Activated CD8-positive, alpha-beta T cell treated with anti-CD3 and anti-CD28 coated beads for 36 hours (primary cell): Measurements from ENCODE around the gene BCL2L1. TPM values are rescaled to one million over a fixed set of nuclear protein-coding genes. Genes with fewer than 3 reads are reported as not detected.
A peak's percentile ranks its signal among the peaks of the same experiment; 100 is the strongest.

Source experiments
- ATAC-seq: fragments of 200-7000 bp; cut with Tn5 transposase; one replicate; pipeline ENCODE4 v1.10.0; 2021; ENCODE audit warnings: mild to moderate bottlenecking, moderate library complexity
- CTCF ChIA-PET: fragments of 350-600 bp; sonication (Branson Sonifier 250); formaldehyde crosslinking; loops from one replicate; lab custom pipeline; 2021; ENCODE audit warnings: antibody characterized with exemption; lab: Charles Lee
- POLR2A ChIA-PET: fragments of 350-600 bp; sonication (Branson Sonifier 250); formaldehyde crosslinking; loops from one replicate; lab custom pipeline; 2021; ENCODE audit warnings: antibody characterized with exemption; lab: Charles Lee
- DNase-seq: peaks from one replicate; pipeline ENCODE4 v3.0.0-alpha.2; 2020
- H3K27ac Mint-ChIP-seq: one replicate; pipeline ENCODE4 v1.8.0; 2021; ENCODE audit warnings: mild to moderate bottlenecking, mixed read lengths
- H3K27me3 Mint-ChIP-seq: one replicate; pipeline ENCODE4 v1.8.0; 2021; ENCODE audit warnings: mixed read lengths
- H3K36me3 Mint-ChIP-seq: one replicate; pipeline ENCODE4 v1.8.0; 2021; ENCODE audit warnings: low read depth, mixed read lengths
- H3K4me1 Mint-ChIP-seq: one replicate; pipeline ENCODE4 v1.8.0; 2021; ENCODE audit warnings: low read depth, mixed read lengths
- H3K4me3 Mint-ChIP-seq: one replicate; pipeline ENCODE4 v1.8.0; 2021; ENCODE audit warnings: mild to moderate bottlenecking, moderate library complexity, mixed read lengths
- H3K9me3 Mint-ChIP-seq: one replicate; pipeline ENCODE4 v1.8.0; 2021; ENCODE audit warnings: mixed read lengths
- intact Hi-C: fragments of 100-400 bp; cut with micrococcal nuclease; formaldehyde crosslinking; loops from one replicate; pipeline ENCODE4 v1.10.0; 2022
- total RNA-seq, 2 experiments: library from RNA; stranded (reverse); gene quantifications; one replicate each; pipeline ENCODE4 v1.2.3, GENCODE V29; 2021
- TF ChIP-seq, protein P1 (sequence below): fragments of 200-600 bp; IDR thresholded peaks from one replicate; pipeline ENCODE4 v1.8.0; 2022; ENCODE audit warnings: antibody characterized with exemption, mild to moderate bottlenecking

BCL2L1 gene
- total RNA-seq, 2 experiments from 2014 or later = 182 TPM

DNA sequence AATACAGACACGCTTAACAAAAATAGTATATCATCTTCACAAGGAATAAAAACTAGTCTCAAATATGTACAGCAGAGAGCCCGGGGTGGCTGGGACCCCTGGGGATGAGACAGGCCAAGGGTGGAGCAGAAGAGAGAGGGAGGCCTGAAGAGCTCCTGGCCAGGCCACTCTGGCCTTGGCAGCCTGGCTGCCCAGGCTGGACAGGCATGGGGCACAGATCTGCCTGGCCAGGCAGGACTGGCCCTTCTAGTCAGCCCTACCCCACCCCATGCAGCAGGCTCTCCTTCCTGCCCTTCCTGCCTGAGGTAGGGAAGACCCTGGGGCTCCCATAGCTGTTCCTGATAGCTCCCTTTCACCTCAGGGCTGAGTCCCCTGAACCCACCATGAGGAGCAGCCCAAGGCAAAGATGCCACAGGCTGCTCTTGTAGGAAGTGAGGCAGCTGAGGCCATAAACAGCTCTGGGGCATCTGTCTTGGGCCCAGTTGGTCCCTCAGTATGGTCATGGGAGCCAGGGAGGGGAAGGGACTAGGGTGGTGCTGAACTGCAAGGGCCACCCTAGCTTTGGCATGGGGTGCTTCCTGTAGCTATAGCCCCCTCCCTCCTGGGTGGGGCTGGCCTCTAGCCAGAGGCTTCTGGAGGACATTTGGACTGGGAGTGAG lies 57.8 kb downstream of the BCL2L1 start:
- Mint-ChIP-seq H3K4me3 (no peak overlapping the region), H3K27me3 (no peaks in the 10 kb centered on the region), H3K27ac (peak overlapping the region; percentile 79), H3K36me3 (peaks cover 65% of the 10 kb centered on the region), H3K9me3 (no peaks in the 10 kb centered on the region), H3K4me1 (peaks cover 79% of the 10 kb centered on the region)
- TF ChIP-seq, protein P1, sequence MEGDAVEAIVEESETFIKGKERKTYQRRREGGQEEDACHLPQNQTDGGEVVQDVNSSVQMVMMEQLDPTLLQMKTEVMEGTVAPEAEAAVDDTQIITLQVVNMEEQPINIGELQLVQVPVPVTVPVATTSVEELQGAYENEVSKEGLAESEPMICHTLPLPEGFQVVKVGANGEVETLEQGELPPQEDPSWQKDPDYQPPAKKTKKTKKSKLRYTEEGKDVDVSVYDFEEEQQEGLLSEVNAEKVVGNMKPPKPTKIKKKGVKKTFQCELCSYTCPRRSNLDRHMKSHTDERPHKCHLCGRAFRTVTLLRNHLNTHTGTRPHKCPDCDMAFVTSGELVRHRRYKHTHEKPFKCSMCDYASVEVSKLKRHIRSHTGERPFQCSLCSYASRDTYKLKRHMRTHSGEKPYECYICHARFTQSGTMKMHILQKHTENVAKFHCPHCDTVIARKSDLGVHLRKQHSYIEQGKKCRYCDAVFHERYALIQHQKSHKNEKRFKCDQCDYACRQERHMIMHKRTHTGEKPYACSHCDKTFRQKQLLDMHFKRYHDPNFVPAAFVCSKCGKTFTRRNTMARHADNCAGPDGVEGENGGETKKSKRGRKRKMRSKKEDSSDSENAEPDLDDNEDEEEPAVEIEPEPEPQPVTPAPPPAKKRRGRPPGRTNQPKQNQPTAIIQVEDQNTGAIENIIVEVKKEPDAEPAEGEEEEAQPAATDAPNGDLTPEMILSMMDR = no peak
- no peak for DNase-seq
- intact Hi-C loops = no loop called here
- CTCF ChIA-PET = interaction anchor here (1.0 to 10.1 kb wide), 6 partner anchors 13 to 105 kb away, joined by 3 to 333 read pairs (median 4); partner anchors contain the start of gene BCL2L1
- ATAC-seq = no peak
- POLR2A ChIA-PET = interaction anchor here (0.9 to 6.0 kb wide), 7 partner anchors 10 to 58 kb away, joined by 3 to 56 read pairs (median 5); partner anchors contain the start of gene BCL2L1

DNA sequence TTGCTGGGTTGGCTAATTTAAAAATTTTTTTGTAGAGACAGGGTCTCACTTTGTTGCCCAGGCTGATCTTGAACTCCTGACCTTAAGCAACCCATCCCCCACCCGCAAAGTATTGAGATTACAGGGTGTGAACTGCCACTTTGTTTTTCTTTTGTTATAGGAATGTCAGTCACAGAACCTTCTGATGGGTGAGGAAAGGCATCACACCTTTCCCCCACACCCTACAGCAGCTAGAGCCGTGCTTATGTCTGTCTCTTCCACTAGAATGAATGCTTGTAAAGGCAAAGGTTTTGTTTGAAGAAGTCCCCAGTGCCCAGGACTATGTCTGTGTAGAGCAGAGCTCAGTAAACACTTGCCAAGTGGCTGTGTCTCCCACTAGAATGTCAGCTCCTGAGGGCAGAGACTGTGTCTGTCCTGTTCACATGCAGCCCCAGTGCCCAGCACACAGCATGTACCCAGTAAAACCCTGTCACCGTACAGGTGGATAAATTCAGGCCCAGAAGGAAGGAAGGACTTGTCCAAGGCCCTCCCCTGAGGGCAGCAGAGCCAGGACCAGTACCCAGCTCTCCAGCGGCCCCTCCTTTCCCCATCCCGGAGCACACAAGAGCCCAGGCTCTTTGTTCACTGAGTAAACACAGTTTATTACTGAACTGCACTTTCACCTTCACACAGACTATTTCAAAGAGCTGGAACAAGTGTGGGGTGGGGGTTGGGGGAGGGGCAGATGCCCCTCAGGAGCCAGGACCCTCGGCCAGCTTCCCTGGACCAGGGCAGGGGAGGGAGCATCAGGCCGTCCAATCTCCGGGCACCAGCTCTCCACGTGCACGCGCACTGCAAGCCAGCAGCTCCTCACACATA lies 58.6 kb downstream of the BCL2L1 start:
- Mint-ChIP-seq H3K4me1 (peaks cover 72% of the 10 kb centered on the region), H3K27ac (peak overlapping the region; percentile 84), H3K27me3 (no peaks in the 10 kb centered on the region), H3K36me3 (peaks cover 57% of the 10 kb centered on the region), H3K9me3 (no peaks in the 10 kb centered on the region), H3K4me3 (no peak overlapping the region)
- intact Hi-C loops = no loop called here
- CTCF ChIA-PET = interaction anchor here (0.6 to 10.1 kb wide), 8 partner anchors 14 to 104 kb away, joined by 3 to 333 read pairs (median 4); partner anchors contain the start of gene BCL2L1
- POLR2A ChIA-PET = interaction anchor here (0.9 to 6.0 kb wide), 7 partner anchors 9 to 59 kb away, joined by 3 to 56 read pairs (median 6); partner anchors contain the start of gene BCL2L1
- TF ChIP-seq, protein P1 = no peak
- ATAC-seq (no peak), DNase-seq (peak; percentile 34)

DNA sequence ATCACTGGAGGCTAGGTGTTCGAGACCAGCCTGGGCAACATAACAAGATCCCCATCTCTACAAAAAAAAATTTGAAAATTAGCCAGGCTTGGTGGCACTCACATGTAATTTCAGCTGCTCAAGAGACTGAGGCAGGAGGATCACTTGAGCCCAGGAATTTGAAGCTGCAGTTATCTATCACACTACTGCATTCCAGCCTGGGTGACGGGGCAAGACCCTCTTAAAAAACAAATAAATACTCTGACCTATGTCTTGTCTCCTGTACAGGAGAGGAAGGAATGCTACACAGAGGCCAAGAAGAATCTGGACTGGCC lies 59.2 kb downstream of the BCL2L1 start:
- Mint-ChIP-seq H3K4me1 (peaks cover 70% of the 10 kb centered on the region), H3K36me3 (peaks cover 54% of the 10 kb centered on the region), H3K9me3 (no peaks in the 10 kb centered on the region), H3K4me3 (no peak overlapping the region), H3K27ac (peak overlapping the region; percentile 84), H3K27me3 (no peaks in the 10 kb centered on the region)
- ChIA-PET CTCF (interaction anchor here (0.6 to 10.1 kb wide), 6 partner anchors 21 to 104 kb away, joined by 3 to 333 read pairs (median 6); partner anchors contain the start of gene BCL2L1), POLR2A (interaction anchor here (1.1 to 6.0 kb wide), 4 partner anchors 11 to 60 kb away, joined by 6 to 56 read pairs (median 14); partner anchors contain the start of gene BCL2L1)
- TF ChIP-seq, protein P1 = no peak
- intact Hi-C loops = no loop called here
- DNase-seq (no peak), ATAC-seq (no peak)

DNA sequence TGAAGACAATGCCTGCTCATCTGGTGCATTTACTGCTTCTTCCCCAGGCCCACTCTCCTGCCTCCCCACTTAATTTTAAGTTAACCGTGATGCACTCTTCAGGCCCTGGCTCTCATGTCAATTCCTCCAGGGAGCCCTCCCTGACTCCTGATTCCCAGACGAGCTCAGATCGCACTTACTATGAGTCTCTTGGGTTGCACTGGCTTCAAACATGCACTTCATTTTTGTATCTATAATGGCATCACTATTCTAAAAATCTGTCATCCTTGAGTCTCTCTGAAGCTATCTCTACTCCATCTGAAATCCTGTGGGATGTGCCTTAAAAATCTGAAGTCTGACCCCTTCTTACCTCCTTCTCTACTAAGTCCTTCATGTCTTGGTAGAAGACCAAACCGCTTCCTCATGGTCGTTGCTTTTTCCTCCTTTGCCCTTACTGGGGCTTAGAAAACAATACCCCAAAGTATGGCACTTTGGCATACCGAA lies 60.3 kb downstream of the BCL2L1 start:
- peak overlapping the region; percentile 83 for H3K27ac Mint-ChIP-seq
- TF ChIP-seq, protein P1 = no peak

More for the DNA sequence above, 60.3 kb downstream of the BCL2L1 start:
- H3K27me3 Mint-ChIP-seq = no peaks in the 10 kb centered on the region
- no peak for ATAC-seq
- peak overlapping the region; percentile 58 for H3K4me3 Mint-ChIP-seq
- DNase-seq = no peak
- peaks cover 62% of the 10 kb centered on the region for H3K4me1 Mint-ChIP-seq
- ChIA-PET CTCF (interaction anchor here (1.0 to 10.1 kb wide), 22 partner anchors 10 to 111 kb away, joined by 3 to 333 read pairs (median 7); partner anchors contain the start of genes BCL2L1 and TPX2), POLR2A (interaction anchor here (0.5 to 6.0 kb wide), 10 partner anchors 8 to 66 kb away, joined by 3 to 56 read pairs (median 4); partner anchors contain the start of gene BCL2L1)
- H3K9me3 Mint-ChIP-seq = no peaks in the 10 kb centered on the region
- intact Hi-C loops = no loop called here
- H3K36me3 Mint-ChIP-seq = peaks cover 46% of the 10 kb centered on the region
